Epithelial cell of proximal tubule (primary cell): ENCODE results near the gene AVPR2. TPM values are rescaled to one million over a fixed set of nuclear protein-coding genes. Genes with fewer than 3 reads are reported as not detected.

Experiments used
- DNase-seq: peaks from one replicate; pipeline ENCODE4 v3.0.0-alpha.2; 2011; ENCODE audit warnings: low read depth
- H3K4me3 ChIP-seq: 2 replicates; pipeline ENCODE4 v1.5.1; 2011; ENCODE audit warnings: low read depth, mild to moderate bottlenecking, low read length
- total RNA-seq: library from RNA; depleted of rRNA; stranded (reverse); fragments of >200 nt; gene quantifications from 2 replicates; pipeline ENCODE4 v1.2.3, GENCODE V29; 2015
- TF ChIP-seq, protein P1 (sequence below): conservative IDR thresholded peaks from 2 replicates; pipeline ENCODE4 v1.5.1; 2012; ENCODE audit warnings: low read depth, mild to moderate bottlenecking, low read length

The AVPR2 gene
- total RNA-seq, 1 donor from 2014 or later: 1.4 TPM

GRCh38 chrX:153876112-153876491 lies 28.4 kb upstream of the AVPR2 start:
- no peak overlapping the region for H3K4me3 ChIP-seq
- DNase-seq: no peak
- TF ChIP-seq, protein P1, sequence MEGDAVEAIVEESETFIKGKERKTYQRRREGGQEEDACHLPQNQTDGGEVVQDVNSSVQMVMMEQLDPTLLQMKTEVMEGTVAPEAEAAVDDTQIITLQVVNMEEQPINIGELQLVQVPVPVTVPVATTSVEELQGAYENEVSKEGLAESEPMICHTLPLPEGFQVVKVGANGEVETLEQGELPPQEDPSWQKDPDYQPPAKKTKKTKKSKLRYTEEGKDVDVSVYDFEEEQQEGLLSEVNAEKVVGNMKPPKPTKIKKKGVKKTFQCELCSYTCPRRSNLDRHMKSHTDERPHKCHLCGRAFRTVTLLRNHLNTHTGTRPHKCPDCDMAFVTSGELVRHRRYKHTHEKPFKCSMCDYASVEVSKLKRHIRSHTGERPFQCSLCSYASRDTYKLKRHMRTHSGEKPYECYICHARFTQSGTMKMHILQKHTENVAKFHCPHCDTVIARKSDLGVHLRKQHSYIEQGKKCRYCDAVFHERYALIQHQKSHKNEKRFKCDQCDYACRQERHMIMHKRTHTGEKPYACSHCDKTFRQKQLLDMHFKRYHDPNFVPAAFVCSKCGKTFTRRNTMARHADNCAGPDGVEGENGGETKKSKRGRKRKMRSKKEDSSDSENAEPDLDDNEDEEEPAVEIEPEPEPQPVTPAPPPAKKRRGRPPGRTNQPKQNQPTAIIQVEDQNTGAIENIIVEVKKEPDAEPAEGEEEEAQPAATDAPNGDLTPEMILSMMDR: no peak

DNA sequence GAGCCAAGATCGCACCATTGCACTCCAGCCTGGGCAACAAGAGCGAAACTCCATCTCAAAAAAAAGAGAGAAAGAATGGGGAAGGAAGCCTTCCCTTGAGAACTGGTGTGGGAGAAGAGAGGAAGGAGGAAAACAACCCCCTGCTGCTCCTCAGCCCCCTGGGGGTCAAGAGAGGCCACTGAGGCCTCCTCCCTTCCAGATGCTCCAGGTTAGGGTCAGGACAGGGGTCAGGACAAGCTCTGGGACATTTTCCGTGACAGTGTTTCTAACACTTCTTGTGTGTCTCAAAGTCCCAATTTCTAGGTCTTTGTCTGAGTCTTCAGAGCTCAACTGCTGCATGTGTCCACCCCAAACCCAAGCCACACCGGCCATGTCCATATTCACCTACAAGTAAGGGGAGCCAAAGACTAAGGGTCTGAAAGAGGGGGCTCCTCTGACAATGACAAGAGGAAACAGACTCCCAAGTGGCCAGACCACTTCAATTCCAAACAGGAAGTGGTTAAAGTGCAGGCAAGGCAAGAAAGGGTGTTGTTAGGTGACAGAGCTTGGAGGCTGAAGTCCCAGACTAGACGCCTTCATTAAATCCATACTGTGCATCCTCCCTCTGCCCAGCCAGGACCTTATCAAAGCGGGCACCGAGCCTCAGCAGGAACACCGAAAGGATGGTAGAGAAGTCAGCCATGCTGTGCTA lies 26.8 kb upstream of the AVPR2 start:
- TF ChIP-seq, protein P1: no peak
- no peak overlapping the region for H3K4me3 ChIP-seq
- no peak for DNase-seq

DNA sequence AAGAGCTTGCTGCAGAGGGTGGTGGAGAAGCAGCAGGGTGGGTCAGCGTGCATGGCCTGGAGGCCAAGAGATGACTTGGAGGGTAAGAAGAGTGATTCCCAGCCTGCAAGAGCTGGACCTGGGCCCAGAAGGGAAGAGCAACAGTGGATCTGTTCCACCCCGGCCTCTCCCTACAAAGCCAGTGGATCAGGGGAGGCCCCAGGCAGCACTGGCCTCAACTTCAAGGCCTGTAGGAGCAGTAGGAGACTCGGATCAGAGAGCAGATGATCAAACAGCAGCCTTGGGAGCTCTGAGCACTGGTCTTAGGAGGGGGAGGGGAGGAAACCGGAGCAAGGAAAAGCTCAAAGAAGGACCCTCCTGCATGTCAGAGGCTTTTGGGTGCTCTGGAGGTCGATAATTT lies 26.1 kb upstream of the AVPR2 start:
- TF ChIP-seq, protein P1: no peak
- DNase-seq: no peak
- no peak overlapping the region for H3K4me3 ChIP-seq

DNA sequence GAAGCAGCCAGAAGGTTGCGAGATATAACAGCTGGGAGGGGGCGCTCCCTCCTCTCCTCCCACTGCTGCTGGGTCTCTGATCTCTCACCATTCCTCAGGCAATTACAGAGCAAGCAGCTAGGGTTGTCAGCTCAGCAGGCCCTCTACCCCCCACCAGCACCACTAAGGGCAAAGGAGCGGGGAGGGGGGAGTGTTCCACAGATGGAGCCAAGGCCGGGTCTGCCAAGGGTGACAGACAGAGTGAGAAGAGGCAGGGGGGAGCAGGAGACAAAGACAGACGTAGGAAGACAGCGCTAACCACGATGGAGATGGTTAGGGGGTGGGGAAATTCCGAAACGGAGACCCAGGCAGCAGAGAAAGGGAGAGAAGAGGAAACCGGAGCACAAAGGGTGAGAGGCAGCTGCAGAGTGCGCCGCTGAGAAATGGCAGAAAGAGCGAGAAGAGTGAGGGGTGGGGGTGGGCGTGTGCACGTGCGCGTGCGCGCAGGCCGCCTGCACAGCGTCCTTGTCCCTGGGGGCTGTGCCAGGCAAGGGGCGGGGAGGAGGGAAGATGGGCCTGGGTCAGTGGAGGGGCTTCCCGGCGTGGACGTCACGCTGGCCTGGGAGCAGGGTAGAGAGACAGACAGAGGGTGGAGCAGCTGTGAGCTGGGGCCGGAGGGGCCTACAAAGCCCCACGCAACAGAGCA lies 25.4 kb upstream of the AVPR2 start:
- TF ChIP-seq, protein P1: no peak
- no peak overlapping the region for H3K4me3 ChIP-seq
- DNase-seq: no peak

DNA sequence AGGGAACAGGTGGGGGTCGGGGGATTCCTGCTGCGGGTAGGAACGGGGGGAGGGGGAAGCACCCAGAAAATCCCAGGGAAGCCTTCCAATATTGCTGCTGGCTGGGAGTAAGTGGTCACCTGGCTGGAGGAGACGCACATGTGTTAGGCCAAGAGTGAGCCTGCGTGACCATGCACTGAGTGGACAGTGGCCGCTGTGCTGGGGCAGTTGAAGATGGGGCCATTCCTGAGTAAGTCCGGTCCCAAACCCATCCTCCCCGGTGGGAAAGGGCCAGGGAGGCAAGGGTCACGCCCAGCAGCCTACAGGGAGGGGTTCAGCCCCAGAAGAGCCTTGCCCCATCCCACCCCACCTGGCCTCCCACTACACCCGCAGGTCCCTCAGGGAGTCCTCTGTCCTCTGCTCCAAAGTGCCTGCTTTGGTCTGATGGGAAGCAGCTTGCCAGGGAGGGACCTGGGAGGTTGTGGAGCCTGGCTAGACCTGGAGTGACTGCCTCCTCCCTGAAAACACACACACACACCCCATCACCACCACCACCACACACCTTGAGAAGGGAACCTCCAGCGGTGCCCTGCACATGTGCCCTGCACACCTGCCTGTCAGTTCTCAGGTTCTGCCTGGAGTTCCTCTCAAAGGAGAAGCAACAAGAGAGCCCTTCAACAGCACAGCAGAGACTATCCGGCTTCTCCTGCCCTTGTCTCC lies 24.6 kb upstream of the AVPR2 start:
- no peak for DNase-seq
- TF ChIP-seq, protein P1: no peak
- no peak overlapping the region for H3K4me3 ChIP-seq

DNA sequence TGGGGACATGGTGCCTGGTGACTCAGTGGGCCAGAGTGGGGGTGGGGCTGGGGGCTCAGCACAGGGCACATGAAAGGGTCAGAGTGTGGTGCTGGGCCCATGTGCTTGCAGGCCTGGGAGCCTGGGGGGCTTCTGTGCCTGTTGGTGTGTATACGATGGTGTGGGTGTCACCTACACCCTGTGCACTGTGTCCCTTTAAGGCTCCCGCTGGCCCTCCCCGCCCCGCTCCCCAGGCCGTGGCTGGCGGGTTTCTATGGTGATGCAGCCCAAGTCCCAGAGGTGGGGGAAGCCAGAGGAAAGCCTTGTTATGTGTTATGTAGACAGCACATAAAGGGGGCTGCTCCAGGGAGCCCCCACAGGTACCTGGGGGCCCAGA lies 24.0 kb upstream of the AVPR2 start:
- DNase-seq: no peak
- TF ChIP-seq, protein P1: no peak
- H3K4me3 ChIP-seq: no peak overlapping the region
